GM12878 (cell line): ENCODE measurements around the gene RBX1. TPM values are rescaled to one million over a fixed set of nuclear protein-coding genes. Genes with fewer than 3 reads are reported as not detected.

Experiments used
- ATAC-seq: fragments of 200-7000 bp; cut with Tn5 transposase; 3 replicates; pipeline ENCODE4 v1.9.1; 2020; ENCODE audit warnings: mild to moderate bottlenecking, moderate library complexity
- BruUV-seq: library from RNA; stranded (reverse); fragments of 400-500 nt; replicated peaks from 2 replicates; lab custom pipeline; 2021; lab: Mats Ljungman, UMichigan
- CTCF ChIA-PET: fragments of 300-600 bp; sonication (Branson Sonifier 250); formaldehyde crosslinking; extraction: SDS; loops from one replicate; lab custom pipeline; 2021; ENCODE audit warnings: inconsistent platforms; lab: Yijun Ruan, JAX
- POLR2A ChIA-PET: fragments of 350-600 bp; formaldehyde crosslinking; extraction: SDS; loops from one replicate; lab custom pipeline; 2021; ENCODE audit warnings: inconsistent platforms; lab: Charles Lee
- RAD21 ChIA-PET: fragments of 300-600 bp; sonication (Branson Sonifier 250); formaldehyde crosslinking; loops from one replicate; lab custom pipeline; 2023; ENCODE audit warnings: antibody characterized with exemption; ENCODE audit not compliant: unreplicated experiment; lab: Charles Lee
- SMC1A ChIA-PET: fragments of 300-600 bp; sonication (Branson Sonifier 250); formaldehyde crosslinking; loops from one replicate; lab custom pipeline; 2023; ENCODE audit not compliant: unreplicated experiment, uncharacterized antibody; lab: Charles Lee
- DNase-seq: peaks from one replicate; pipeline ENCODE4 v3.0.0-alpha.2; 2011; ENCODE audit warnings: low read depth, low spot score
- FAIRE-seq: peaks from 3 replicates; lab custom pipeline; 2011; peaks lifted over from hg19 to GRCh38; lab: Jason Lieb, UNC
- H2AFZ ChIP-seq: 2 replicates; pipeline ENCODE4 v1.6.0; 2011; ENCODE audit warnings: low read depth, low read length, control low read depth; ENCODE audit not compliant: control insufficient read depth
- H3K27ac ChIP-seq: 2 replicates; pipeline ENCODE4 v1.5.1; 2011; ENCODE audit warnings: control low read depth; ENCODE audit not compliant: control insufficient read depth, insufficient read depth
- H3K27me3 ChIP-seq, 2 experiments: replicated peaks in 1 of 2; 2 replicates each; pipeline versions ENCODE4 v1.6.0 to v1.6.1; 2011; ENCODE audit warnings: low read length in 1 of 2; ENCODE audit not compliant: control insufficient read depth in 2 of 2, insufficient read depth in 2 of 2
- H3K36me3 ChIP-seq, 2 experiments: 2 replicates each; pipeline ENCODE4 v1.5.1; 2011; ENCODE audit warnings: low read length in 1 of 2; ENCODE audit not compliant: control insufficient read depth in 2 of 2, insufficient read depth in 2 of 2
- H3K4me1 ChIP-seq: 2 replicates; pipeline ENCODE4 v1.6.1; 2011; ENCODE audit warnings: mild to moderate bottlenecking, low read length, moderate library complexity, mixed read lengths; ENCODE audit not compliant: control insufficient read depth, insufficient read depth
- H3K4me2 ChIP-seq: 2 replicates; pipeline ENCODE4 v1.6.0; 2011; ENCODE audit warnings: control low read depth; ENCODE audit not compliant: control insufficient read depth, insufficient read depth
- H3K4me3 ChIP-seq: fragments of 200-600 bp; sonication (generic); 2 replicates; pipeline ENCODE4 v1.5.1; 2016
- H3K79me2 ChIP-seq: 2 replicates; pipeline ENCODE4 v1.6.0; 2011; ENCODE audit warnings: low read length; ENCODE audit not compliant: control insufficient read depth, insufficient read depth
- H3K9ac ChIP-seq: 2 replicates; pipeline ENCODE4 v1.8.0; 2011; ENCODE audit warnings: low read length, control low read depth, mixed read lengths; ENCODE audit not compliant: control insufficient read depth, insufficient read depth
- H3K9me3 ChIP-seq: replicated peaks from 3 replicates; pipeline ENCODE4 v1.5.1; 2011; ENCODE audit warnings: mild to moderate bottlenecking, low read length; ENCODE audit not compliant: control insufficient read depth, insufficient read depth
- H4K20me1 ChIP-seq: 2 replicates; pipeline ENCODE4 v1.6.0; 2011; ENCODE audit not compliant: control insufficient read depth, insufficient read depth
- CHD1 ChIP-seq: IDR thresholded peaks from 2 replicates; pipeline ENCODE4 v1.6.1; 2012; ENCODE audit warnings: low read depth, low read length, improper control_type of control experiment
- CREB1 ChIP-seq: IDR thresholded peaks from 2 replicates; pipeline ENCODE4 v1.6.1; 2012; ENCODE audit warnings: low read depth, mild to moderate bottlenecking, inconsistent platforms
- ELK1 ChIP-seq: IDR thresholded peaks from 2 replicates; pipeline ENCODE4 v1.6.1; 2012; ENCODE audit warnings: low read depth, low read length, improper control_type of control experiment
- SIN3A ChIP-seq: IDR thresholded peaks from 2 replicates; pipeline ENCODE4 v1.6.1; 2012; ENCODE audit warnings: low read depth, low read length, improper control_type of control experiment
- TAF1 ChIP-seq: IDR thresholded peaks from 2 replicates; pipeline ENCODE4 v1.6.1; 2011; ENCODE audit warnings: mild to moderate bottlenecking, low read depth, low read length, borderline replicate concordance
- ZNF217 ChIP-seq: fragments of 450-650 bp; IDR thresholded peaks from 2 replicates; pipeline ENCODE4 v1.6.1; 2017; ENCODE audit warnings: antibody characterized with exemption, mild to moderate bottlenecking
- ZNF384 ChIP-seq: IDR thresholded peaks from 2 replicates; pipeline ENCODE4 v1.6.1; 2012; ENCODE audit warnings: low read depth, mild to moderate bottlenecking, low read length, improper control_type of control experiment, borderline replicate concordance
- ZNF592 ChIP-seq: fragments of 450-650 bp; IDR thresholded peaks from 2 replicates; pipeline ENCODE4 v1.6.1; 2017; ENCODE audit warnings: mild to moderate bottlenecking, moderate library complexity
- WGBS: methylation state at CpG from one replicate; pipeline ENCODE4 v1.1.6; 2016; ENCODE audit warnings: low lambda C conversion rate; ENCODE audit not compliant: insufficient replicate concordance, insufficient coverage; ENCODE audit errors: missing lambda C conversion rate; 5-methylcytosine and 5-hydroxymethylcytosine counted together
- in situ Hi-C: fragments of 300-500 bp; cut with MboI; formaldehyde crosslinking; loops from 9 replicates; pipeline ENCODE4 v1.14.3; 2018; ENCODE audit warnings: mixed read lengths
- intact Hi-C: fragments of 100-400 bp; cut with micrococcal nuclease; formaldehyde crosslinking; loops from one replicate; pipeline ENCODE4 v1.14.2; 2022; ENCODE audit not compliant: unreplicated experiment
- polyA plus RNA-seq, 11 experiments: library from polyadenylated mRNA; depleted of rRNA in 4 of 11; unstranded in 6 of 11; stranded (reverse) in 5 of 11; fragments of >200 nt; fragmentation: Nextera tagmentation in 4 of 11; fragmentation: Illumina TruSeq in 1 of 11; extraction: Ambion mirVana in 4 of 11; extraction: Trizol in 1 of 11; gene quantifications; 1 replicate in 1 of 11; 2 replicates in 10 of 11; pipeline versions ENCODE4 v1.2.1 to v1.2.3, GENCODE V29; 2011 to 2016; ENCODE audit warnings: inconsistent platforms in 2 of 11, missing spikeins in 2 of 11, low read depth in 1 of 11
- total RNA-seq, 4 experiments: library from RNA; depleted of rRNA in 3 of 4; stranded (reverse); fragments of >200 nt in 3 of 4; fragmentation: Illumina TruSeq in 1 of 4; extraction: Trizol in 1 of 4; gene quantifications; 2 replicates each; pipeline versions ENCODE4 v1.2.1 to v1.2.3, GENCODE V29; 2013 to 2021
- TF ChIP-seq, protein P1 (sequence below): IDR thresholded peaks from 2 replicates; pipeline ENCODE4 v1.6.1; 2012; ENCODE audit warnings: low read depth, low read length, improper control_type of control experiment
- TF ChIP-seq, protein P2 (sequence below): fragments of 450-650 bp; IDR thresholded peaks from 2 replicates; pipeline ENCODE4 v1.6.1; 2016; ENCODE audit warnings: mild to moderate bottlenecking

The RBX1 gene
- total and polyA plus RNA-seq, 10 of the 15 experiments (the other 5 are each of a cell fraction or from before 2014, with no cell fraction given), result 71.2 to 468 (median 184) TPM

- no TSS peak for BruUV-seq
These were observed 16.1 kb downstream of the RBX1 start for GRCh38 chr22:40967111-40967760.

More at GRCh38 chr22:40967111-40967760, 16.1 kb downstream of the RBX1 start:
- ATAC-seq (no peak), FAIRE-seq (no peak), DNase-seq (no peak)
- H3K4me1 ChIP-seq, result peaks cover 9% of the 10 kb centered on the region
- peaks cover 8 to 27% of the 10 kb centered on the region in 2 experiments for H3K36me3 ChIP-seq
- ChIA-PET SMC1A (interaction anchor here (1.2 to 1.7 kb wide), 3 partner anchors 9 to 44 kb away, joined by 3 to 5 read pairs (median 3); no protein-coding TSS in a partner anchor), RAD21 (interaction anchor here (0.8 to 1.4 kb wide), 2 partner anchors 45 to 270 kb away, joined by 3 to 4 read pairs; no protein-coding TSS in a partner anchor), POLR2A (interaction anchor here (0.6 kb wide), 2 partner anchors 38 to 266 kb away, joined by 4 to 5 read pairs; no protein-coding TSS in a partner anchor), CTCF (interaction anchor here (1.2 kb wide), 1 partner anchor 45 kb away, joined by 3 read pairs; no protein-coding TSS in a partner anchor)
- no peaks in the 10 kb centered on the region for H3K9me3 ChIP-seq
- no peak overlapping the region for H3K4me2 ChIP-seq
- in situ Hi-C loops (no loop called here), intact Hi-C loops (no loop called here)
- no peak overlapping the region for H3K4me3 ChIP-seq
- no peaks in the 10 kb centered on the region for H4K20me1 ChIP-seq
- H3K27ac ChIP-seq, result no peak overlapping the region
- WGBS, result 90% methylated on average over 8 of the region's 8 CpGs
- H2AFZ ChIP-seq, result no peak overlapping the region
- no peaks in the 10 kb centered on the region for H3K27me3 ChIP-seq
- no peak overlapping the region for H3K9ac ChIP-seq
- H3K79me2 ChIP-seq, result peaks cover 2% of the 10 kb centered on the region; the same call in 1 of the 2 replicates
- TF ChIP-seq ELK1 (no peak), CHD1 (no peak), ZNF217 (no peak), SIN3A (no peak), TAF1 (no peak), ZNF384 (no peak), ZNF592 (no peak), CREB1 (no peak)
- TF ChIP-seq, protein P1, sequence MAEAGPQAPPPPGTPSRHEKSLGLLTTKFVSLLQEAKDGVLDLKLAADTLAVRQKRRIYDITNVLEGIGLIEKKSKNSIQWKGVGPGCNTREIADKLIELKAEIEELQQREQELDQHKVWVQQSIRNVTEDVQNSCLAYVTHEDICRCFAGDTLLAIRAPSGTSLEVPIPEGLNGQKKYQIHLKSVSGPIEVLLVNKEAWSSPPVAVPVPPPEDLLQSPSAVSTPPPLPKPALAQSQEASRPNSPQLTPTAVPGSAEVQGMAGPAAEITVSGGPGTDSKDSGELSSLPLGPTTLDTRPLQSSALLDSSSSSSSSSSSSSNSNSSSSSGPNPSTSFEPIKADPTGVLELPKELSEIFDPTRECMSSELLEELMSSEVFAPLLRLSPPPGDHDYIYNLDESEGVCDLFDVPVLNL, result no peak
- TF ChIP-seq, protein P2, sequence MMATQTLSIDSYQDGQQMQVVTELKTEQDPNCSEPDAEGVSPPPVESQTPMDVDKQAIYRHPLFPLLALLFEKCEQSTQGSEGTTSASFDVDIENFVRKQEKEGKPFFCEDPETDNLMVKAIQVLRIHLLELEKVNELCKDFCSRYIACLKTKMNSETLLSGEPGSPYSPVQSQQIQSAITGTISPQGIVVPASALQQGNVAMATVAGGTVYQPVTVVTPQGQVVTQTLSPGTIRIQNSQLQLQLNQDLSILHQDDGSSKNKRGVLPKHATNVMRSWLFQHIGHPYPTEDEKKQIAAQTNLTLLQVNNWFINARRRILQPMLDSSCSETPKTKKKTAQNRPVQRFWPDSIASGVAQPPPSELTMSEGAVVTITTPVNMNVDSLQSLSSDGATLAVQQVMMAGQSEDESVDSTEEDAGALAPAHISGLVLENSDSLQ, result no peak
